GM10248 (cell line): ENCODE results near the gene LAMB4.

ENCODE experiments used
- CTCF ChIA-PET: fragments of 300-600 bp; sonication (Branson Sonifier 250); formaldehyde crosslinking; extraction: SDS; loops from one replicate; lab custom pipeline; 2021; ENCODE audit warnings: antibody characterized with exemption; lab: Yijun Ruan, JAX
- POLR2A ChIA-PET: fragments of 350-650 bp; sonication (Branson Sonifier 250); formaldehyde crosslinking; extraction: SDS; loops from one replicate; lab custom pipeline; 2020; ENCODE audit warnings: antibody characterized with exemption; lab: Yijun Ruan, JAX
- DNase-seq: peaks from one replicate; pipeline ENCODE4 v3.0.0; 2012; ENCODE audit errors: extremely low spot score
- CTCF ChIP-seq: IDR thresholded peaks from 2 replicates; pipeline ENCODE4 v1.5.1; 2012; ENCODE audit warnings: mild to moderate bottlenecking, low read depth; ENCODE audit errors: extremely low read depth, missing control alignments, control extremely low read depth

LAMB4 gene

GRCh38 chr7:108000875-108001763 is 129.0 kb downstream of the LAMB4 start:
- CTCF ChIA-PET = no interaction called here
- POLR2A ChIA-PET = no interaction called here
- no peak for TF ChIP-seq CTCF
- DNase-seq = no peak

- ChIA-PET CTCF (interaction anchor here (0.8 kb wide), 1 partner anchor 16 kb away, joined by 3 read pairs; no protein-coding TSS in a partner anchor), POLR2A (no interaction called here)
- TF ChIP-seq CTCF = no peak
- no peak for DNase-seq
Observed at GRCh38 chr7:107999779-108000560, 130.2 kb downstream of the LAMB4 start.

GRCh38 chr7:107998660-107999480 is 131.3 kb downstream of the LAMB4 start:
- no peak for DNase-seq
- ChIA-PET POLR2A (no interaction called here), CTCF (no interaction called here)
- TF ChIP-seq CTCF = no peak

GRCh38 chr7:107998150-107998549 is 132.0 kb downstream of the LAMB4 start:
- DNase-seq = no peak
- ChIA-PET CTCF (no interaction called here), POLR2A (no interaction called here)
- TF ChIP-seq CTCF = no peak

GRCh38 chr7:107996072-107996882 is 133.9 kb downstream of the LAMB4 start:
- CTCF ChIA-PET = interaction anchor here (1.4 kb wide), 1 partner anchor 8 kb away, joined by 3 read pairs; no protein-coding TSS in a partner anchor

More at GRCh38 chr7:107996072-107996882, 133.9 kb downstream of the LAMB4 start:
- DNase-seq = no peak
- POLR2A ChIA-PET = no interaction called here
- TF ChIP-seq CTCF = no peak
